Stimulated activated memory B cell treated with anti-CD40 and anti-IgM and Interleukin-4, amounts not matched to agents 10 μg/mL and 1 μg/mL and 100 μg/mL, for 72 hours (primary cell): ENCODE measurements around the gene GRIK4.
A peak's percentile ranks its signal among the peaks of the same experiment; 100 is the strongest.

Experiments used
- ATAC-seq: fragments of 150-1000 bp; cut with Tn5 transposase; 2 replicates; pipeline ENCODE4 v1.10.0; 2021
- H3K27ac Mint-ChIP-seq: one replicate; pipeline ENCODE4 v1.8.0; 2022; ENCODE audit warnings: mild to moderate bottlenecking, mixed read lengths
- H3K27me3 Mint-ChIP-seq: one replicate; pipeline ENCODE4 v1.8.0; 2022; ENCODE audit warnings: mixed read lengths
- H3K36me3 Mint-ChIP-seq: one replicate; pipeline ENCODE4 v1.8.0; 2022; ENCODE audit warnings: mixed read lengths
- H3K4me1 Mint-ChIP-seq: one replicate; pipeline ENCODE4 v1.8.0; 2022; ENCODE audit warnings: mixed read lengths
- H3K4me3 Mint-ChIP-seq: one replicate; pipeline ENCODE4 v1.8.0; 2022; ENCODE audit warnings: mild to moderate bottlenecking, moderate library complexity, mixed read lengths
- H3K9me3 Mint-ChIP-seq: one replicate; pipeline ENCODE4 v1.8.0; 2022; ENCODE audit warnings: mixed read lengths

Gene GRIK4

DNA sequence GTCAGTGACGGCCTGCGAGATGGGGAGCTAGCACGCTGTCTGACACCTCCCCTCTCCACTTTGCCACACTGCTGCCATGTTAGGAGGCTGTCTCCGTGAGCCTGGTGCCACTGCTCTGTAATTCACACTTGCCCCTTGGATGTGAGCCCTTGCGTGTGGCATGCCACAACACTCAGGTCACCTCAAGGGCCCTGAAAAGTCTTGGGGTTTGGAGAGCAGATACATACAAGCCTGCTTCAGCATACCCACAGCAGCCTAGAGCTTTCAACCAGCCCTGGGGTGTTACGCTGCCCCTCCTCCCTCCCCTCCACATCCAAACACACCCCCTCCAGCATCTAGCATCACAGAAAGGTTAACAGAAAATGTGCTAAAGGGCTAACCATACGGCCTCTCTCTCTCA, 442.8 kb downstream of the GRIK4 start:
- no peak for ATAC-seq
- Mint-ChIP-seq H3K9me3 (no peaks in the 10 kb centered on the region), H3K36me3 (no peaks in the 10 kb centered on the region), H3K27me3 (peaks cover 17% of the 10 kb centered on the region), H3K4me3 (no peak overlapping the region), H3K4me1 (peaks cover 21% of the 10 kb centered on the region), H3K27ac (no peak overlapping the region)

DNA sequence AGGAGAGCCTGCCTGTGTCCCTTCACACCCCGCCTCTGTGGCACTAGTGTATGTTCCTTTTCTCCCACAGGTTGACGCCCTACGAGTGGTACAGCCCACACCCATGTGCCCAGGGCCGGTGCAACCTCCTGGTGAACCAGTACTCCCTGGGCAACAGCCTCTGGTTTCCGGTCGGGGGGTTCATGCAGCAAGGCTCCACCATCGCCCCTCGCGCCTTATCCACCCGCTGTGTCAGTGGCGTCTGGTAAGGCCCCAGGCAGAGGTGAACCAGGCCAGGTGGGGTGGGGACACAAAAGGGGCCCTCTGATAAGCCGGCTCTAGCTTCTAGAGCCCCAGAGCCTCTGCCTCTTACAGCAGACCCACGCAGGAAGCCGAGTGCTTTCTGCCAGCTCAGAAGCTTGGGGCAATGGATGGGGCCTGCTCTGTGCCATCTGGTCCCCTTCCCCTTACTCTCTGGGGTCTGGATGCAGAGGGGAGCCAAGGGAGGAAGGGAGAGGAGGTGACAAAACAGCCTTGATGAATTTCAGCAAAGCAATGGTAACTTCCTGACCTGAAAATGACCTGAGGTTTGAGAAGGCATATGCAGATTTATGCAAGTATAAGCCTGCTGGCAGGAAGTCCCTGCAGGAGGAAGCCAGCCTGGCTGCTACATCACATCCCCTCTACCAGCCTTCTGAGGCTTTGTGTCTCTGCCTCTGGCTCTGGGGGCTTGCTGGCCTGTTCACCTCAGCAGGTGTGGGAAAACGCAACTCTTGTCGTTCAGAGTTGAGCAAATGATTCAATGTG, 445.4 kb downstream of the GRIK4 start:
- H3K9me3 Mint-ChIP-seq = no peaks in the 10 kb centered on the region
- no peaks in the 10 kb centered on the region for H3K36me3 Mint-ChIP-seq
- peaks cover 20% of the 10 kb centered on the region for H3K4me1 Mint-ChIP-seq
- no peak for ATAC-seq
- peak overlapping the region; percentile 73 for H3K27ac Mint-ChIP-seq
- peaks cover 13% of the 10 kb centered on the region for H3K27me3 Mint-ChIP-seq
- no peak overlapping the region for H3K4me3 Mint-ChIP-seq

- Mint-ChIP-seq H3K9me3 (no peaks in the 10 kb centered on the region), H3K36me3 (no peaks in the 10 kb centered on the region), H3K27ac (no peak overlapping the region)
These were observed 446.6 kb downstream of the GRIK4 start for GRCh38 chr11:120958185-120958584.

GRCh38 chr11:120959189-120959588, 447.6 kb downstream of the GRIK4 start:
- Mint-ChIP-seq H3K4me1 (peaks cover 9% of the 10 kb centered on the region), H3K27me3 (peaks cover 13% of the 10 kb centered on the region), H3K36me3 (no peaks in the 10 kb centered on the region), H3K27ac (no peak overlapping the region), H3K9me3 (no peaks in the 10 kb centered on the region), H3K4me3 (no peak overlapping the region)
- ATAC-seq = no peak

More at GRCh38 chr11:120958185-120958584, 446.6 kb downstream of the GRIK4 start:
- Mint-ChIP-seq H3K4me1 (peaks cover 9% of the 10 kb centered on the region), H3K4me3 (no peak overlapping the region), H3K27me3 (peaks cover 13% of the 10 kb centered on the region)
- no peak for ATAC-seq

- H3K4me1 Mint-ChIP-seq = no peaks in the 10 kb centered on the region
These were observed 453.3 kb downstream of the GRIK4 start for GRCh38 chr11:120964857-120965256.

GRCh38 chr11:120966840-120967239, 455.3 kb downstream of the GRIK4 start:
- Mint-ChIP-seq H3K4me1 (no peaks in the 10 kb centered on the region), H3K27me3 (peaks cover 47% of the 10 kb centered on the region), H3K36me3 (no peaks in the 10 kb centered on the region), H3K27ac (no peak overlapping the region), H3K9me3 (no peaks in the 10 kb centered on the region), H3K4me3 (no peak overlapping the region)
- ATAC-seq = no peak

More at GRCh38 chr11:120964857-120965256, 453.3 kb downstream of the GRIK4 start:
- H3K4me3 Mint-ChIP-seq = no peak overlapping the region
- H3K27ac Mint-ChIP-seq = no peak overlapping the region
- peaks cover 40% of the 10 kb centered on the region for H3K27me3 Mint-ChIP-seq
- no peaks in the 10 kb centered on the region for H3K36me3 Mint-ChIP-seq
- no peak for ATAC-seq
- H3K9me3 Mint-ChIP-seq = no peaks in the 10 kb centered on the region

DNA sequence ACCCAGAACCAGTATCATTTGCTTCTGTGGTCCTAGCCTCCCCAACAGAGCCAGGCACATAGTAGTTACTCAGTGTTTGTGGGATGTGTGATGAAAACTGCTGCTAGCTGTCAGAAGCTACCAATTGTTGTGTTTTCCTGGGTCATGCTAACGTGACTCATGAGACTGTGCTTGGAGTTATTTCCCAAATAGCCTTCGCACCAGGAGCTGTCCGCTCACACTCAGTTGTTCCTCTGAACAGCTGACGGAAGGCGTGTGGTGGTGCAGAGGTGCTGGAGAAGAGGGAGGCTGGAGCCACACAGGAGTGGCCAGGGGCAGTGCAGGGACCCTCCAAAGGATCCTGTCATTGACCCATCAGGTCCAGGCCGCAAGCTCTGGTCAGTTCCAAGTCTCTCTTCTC, 458.4 kb downstream of the GRIK4 start:
- Mint-ChIP-seq H3K27ac (no peak overlapping the region), H3K36me3 (no peaks in the 10 kb centered on the region), H3K9me3 (no peaks in the 10 kb centered on the region), H3K27me3 (peaks cover 77% of the 10 kb centered on the region), H3K4me1 (no peaks in the 10 kb centered on the region), H3K4me3 (no peak overlapping the region)
- no peak for ATAC-seq

- Mint-ChIP-seq H3K4me1 (no peaks in the 10 kb centered on the region), H3K4me3 (no peak overlapping the region), H3K36me3 (no peaks in the 10 kb centered on the region), H3K27ac (no peak overlapping the region), H3K27me3 (peaks cover 76% of the 10 kb centered on the region), H3K9me3 (no peaks in the 10 kb centered on the region)
- no peak for ATAC-seq
These were observed 460.3 kb downstream of the GRIK4 start for GRCh38 chr11:120971825-120972224.

DNA sequence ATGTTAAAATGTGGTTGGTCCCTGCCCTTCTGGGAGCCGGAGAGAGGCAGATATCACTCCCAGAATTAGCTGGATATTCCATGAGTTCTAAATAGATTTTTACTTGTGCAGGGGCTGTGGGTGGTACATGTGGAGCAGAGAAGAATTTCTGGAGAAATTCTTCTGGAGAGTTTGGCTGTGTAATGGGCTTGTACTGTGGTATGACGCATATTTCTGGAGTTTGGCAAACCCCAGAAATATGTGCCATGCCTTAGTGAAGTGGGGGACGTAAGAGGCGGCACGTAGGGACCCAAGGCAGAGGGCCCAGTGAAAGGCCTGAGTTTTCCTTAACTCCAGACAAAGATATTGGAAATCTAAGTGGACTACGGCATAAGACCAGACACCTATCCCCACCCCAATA, 461.1 kb downstream of the GRIK4 start:
- no peaks in the 10 kb centered on the region for H3K36me3 Mint-ChIP-seq
- H3K27me3 Mint-ChIP-seq = peaks cover 71% of the 10 kb centered on the region
- H3K9me3 Mint-ChIP-seq = no peaks in the 10 kb centered on the region
- H3K27ac Mint-ChIP-seq = no peak overlapping the region
- no peak for ATAC-seq
- H3K4me1 Mint-ChIP-seq = no peaks in the 10 kb centered on the region
- no peak overlapping the region for H3K4me3 Mint-ChIP-seq

DNA sequence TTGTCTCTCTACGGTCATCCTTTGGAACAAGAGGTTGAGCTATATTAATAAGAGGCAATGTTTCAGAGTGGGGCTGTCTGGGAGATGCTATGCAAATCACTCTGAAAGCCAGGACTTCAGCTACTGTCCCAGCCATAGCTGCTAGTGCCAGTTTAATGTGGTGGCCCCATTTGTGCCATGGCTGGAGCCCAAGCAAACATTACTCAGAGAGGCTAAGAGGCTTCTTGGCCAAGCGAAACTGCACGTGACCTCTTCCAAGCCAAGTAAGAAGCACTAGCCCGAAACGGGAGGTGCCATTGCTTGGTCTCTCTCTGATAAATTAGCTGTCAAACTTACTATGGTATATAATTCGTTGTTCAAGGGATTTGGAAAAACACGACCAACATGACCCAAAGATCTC, 462.0 kb downstream of the GRIK4 start:
- no peaks in the 10 kb centered on the region for H3K4me1 Mint-ChIP-seq
- H3K36me3 Mint-ChIP-seq = no peaks in the 10 kb centered on the region
- H3K9me3 Mint-ChIP-seq = no peaks in the 10 kb centered on the region
- no peak for ATAC-seq
- no peak overlapping the region for H3K27ac Mint-ChIP-seq
- no peak overlapping the region for H3K4me3 Mint-ChIP-seq
- H3K27me3 Mint-ChIP-seq = peaks cover 73% of the 10 kb centered on the region

GRCh38 chr11:120974466-120974865, 462.9 kb downstream of the GRIK4 start:
- ATAC-seq = no peak
- H3K4me3 Mint-ChIP-seq = no peak overlapping the region
- no peaks in the 10 kb centered on the region for H3K9me3 Mint-ChIP-seq
- no peaks in the 10 kb centered on the region for H3K4me1 Mint-ChIP-seq
- no peaks in the 10 kb centered on the region for H3K36me3 Mint-ChIP-seq
- H3K27ac Mint-ChIP-seq = no peak overlapping the region
- H3K27me3 Mint-ChIP-seq = peaks cover 72% of the 10 kb centered on the region

DNA sequence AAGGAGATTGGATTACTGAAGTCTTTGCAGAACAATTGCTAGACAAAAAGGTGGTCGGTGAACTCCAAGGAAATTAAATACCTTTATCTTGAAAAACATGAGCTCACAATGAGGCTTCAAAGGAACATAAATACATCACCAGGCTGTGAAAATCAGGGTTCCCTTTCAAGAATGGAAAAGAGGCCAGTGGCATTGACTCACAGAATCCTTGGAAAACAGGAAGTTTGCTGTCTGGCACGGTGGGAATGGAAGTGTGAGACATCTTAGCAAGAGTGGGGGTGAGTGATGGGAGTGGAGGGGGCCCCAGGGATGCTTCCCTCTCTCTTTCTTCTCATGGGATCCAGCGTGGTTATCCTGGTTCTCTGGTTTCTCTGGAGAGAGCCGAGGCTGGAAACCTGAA, 463.4 kb downstream of the GRIK4 start:
- Mint-ChIP-seq H3K27me3 (peaks cover 72% of the 10 kb centered on the region), H3K9me3 (no peaks in the 10 kb centered on the region), H3K4me1 (no peaks in the 10 kb centered on the region), H3K4me3 (no peak overlapping the region), H3K27ac (no peak overlapping the region), H3K36me3 (no peaks in the 10 kb centered on the region)
- ATAC-seq = no peak

DNA sequence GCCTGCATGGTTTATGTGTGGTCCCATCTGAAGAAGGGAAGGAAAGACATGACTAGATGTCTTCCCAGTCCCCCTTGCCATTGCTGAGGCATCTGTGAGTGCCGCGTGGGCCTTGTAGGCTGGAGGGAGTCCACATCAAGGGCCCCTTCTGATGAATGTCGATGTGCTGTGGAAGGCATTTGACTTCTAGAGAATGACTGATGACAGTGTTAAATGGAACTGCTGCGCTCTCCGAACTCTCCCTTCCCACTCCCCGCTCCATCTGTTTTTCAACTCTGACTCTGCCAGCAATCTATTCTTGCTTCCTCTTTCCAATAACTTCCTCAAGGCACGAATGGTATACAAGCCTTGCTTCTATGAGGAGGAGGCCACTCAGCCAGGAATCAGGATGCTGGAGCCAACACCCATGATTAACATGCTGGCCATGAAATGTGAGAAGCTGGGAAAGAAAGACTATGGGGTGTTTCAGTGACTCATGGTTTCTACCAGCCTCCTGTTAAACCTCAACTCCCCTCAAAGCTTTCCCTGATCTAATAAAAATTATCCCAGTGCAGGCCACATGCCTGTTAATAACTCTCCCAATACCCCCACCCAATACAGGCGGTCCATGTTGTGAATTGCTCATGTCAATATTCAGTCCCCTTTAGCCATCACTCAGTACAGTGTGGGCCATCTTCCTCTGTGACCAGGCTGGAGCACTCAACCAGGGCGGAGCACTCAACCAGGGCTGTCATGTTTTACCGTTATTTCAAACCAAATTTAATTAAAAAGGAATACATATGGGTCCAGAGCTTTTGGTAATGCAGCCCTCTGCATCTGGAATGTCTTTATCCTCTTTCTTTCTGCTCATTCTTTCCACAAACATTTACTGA, 466.0 kb downstream of the GRIK4 start:
- Mint-ChIP-seq H3K4me3 (no peak overlapping the region), H3K27me3 (peaks cover 55% of the 10 kb centered on the region), H3K36me3 (no peaks in the 10 kb centered on the region), H3K4me1 (no peaks in the 10 kb centered on the region), H3K27ac (no peak overlapping the region), H3K9me3 (no peaks in the 10 kb centered on the region)
- ATAC-seq = no peak

GRCh38 chr11:120978701-120979100, 467.2 kb downstream of the GRIK4 start:
- no peak for ATAC-seq
- H3K27me3 Mint-ChIP-seq = peaks cover 56% of the 10 kb centered on the region
- no peaks in the 10 kb centered on the region for H3K9me3 Mint-ChIP-seq
- H3K4me1 Mint-ChIP-seq = no peaks in the 10 kb centered on the region
- no peaks in the 10 kb centered on the region for H3K36me3 Mint-ChIP-seq
- no peak overlapping the region for H3K4me3 Mint-ChIP-seq
- no peak overlapping the region for H3K27ac Mint-ChIP-seq

- no peaks in the 10 kb centered on the region for H3K36me3 Mint-ChIP-seq
- ATAC-seq = peak; percentile 76
- no peaks in the 10 kb centered on the region for H3K9me3 Mint-ChIP-seq
- H3K4me3 Mint-ChIP-seq = peak overlapping the region; percentile 73
- H3K27ac Mint-ChIP-seq = peak overlapping the region; percentile 42
- peaks cover 60% of the 10 kb centered on the region for H3K27me3 Mint-ChIP-seq
- H3K4me1 Mint-ChIP-seq = peaks cover 13% of the 10 kb centered on the region
These were observed 474.4 kb downstream of the GRIK4 start for GRCh38 chr11:120985718-120986569.
